ENCODE measurements around the gene TRMT61A. TPM values are rescaled to one million over a fixed set of nuclear protein-coding genes. Genes with fewer than 3 reads are reported as not detected.

TRMT61A gene
- total and polyA plus RNA-seq, 2 donors from 2014 or later = 11.9 to 16.0 TPM

DNA sequence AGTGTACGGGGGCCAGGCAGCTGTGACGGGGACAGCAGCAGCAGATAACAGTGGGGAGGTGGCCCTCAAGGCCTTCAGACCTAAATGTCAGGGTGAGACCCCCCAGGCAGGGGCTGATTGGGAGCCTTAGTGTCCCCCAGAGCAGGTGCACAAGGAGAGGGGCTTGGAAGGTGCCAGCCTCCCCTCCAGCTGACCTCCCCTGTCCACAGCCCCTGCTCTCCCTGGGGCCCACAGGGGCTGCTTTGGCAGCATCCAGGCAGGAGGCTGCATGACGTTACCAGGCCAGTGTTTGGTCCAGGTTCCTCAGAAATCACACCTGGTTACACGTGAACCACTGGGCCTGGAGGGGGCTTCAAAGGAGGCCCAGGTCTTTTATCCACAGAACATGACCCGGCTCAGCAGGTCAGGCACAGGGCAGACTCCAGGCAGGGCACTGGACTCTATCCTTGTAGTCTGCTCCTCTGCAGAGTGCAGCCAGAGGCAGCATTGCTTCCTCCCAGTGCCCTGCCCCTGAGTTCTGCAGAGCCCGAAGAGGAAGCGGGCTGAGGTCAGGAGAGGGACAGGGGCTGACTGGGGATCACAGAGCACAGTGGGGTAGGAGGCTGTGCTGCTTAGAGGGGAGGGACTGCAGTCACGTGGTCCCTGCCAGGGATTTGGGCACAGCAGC, 2.6 kb upstream of the TRMT61A start:
- DNase-seq (peak in 1 of 5 donors; percentile 46), FAIRE-seq (no peak)
- TF ChIP-seq, protein P1, sequence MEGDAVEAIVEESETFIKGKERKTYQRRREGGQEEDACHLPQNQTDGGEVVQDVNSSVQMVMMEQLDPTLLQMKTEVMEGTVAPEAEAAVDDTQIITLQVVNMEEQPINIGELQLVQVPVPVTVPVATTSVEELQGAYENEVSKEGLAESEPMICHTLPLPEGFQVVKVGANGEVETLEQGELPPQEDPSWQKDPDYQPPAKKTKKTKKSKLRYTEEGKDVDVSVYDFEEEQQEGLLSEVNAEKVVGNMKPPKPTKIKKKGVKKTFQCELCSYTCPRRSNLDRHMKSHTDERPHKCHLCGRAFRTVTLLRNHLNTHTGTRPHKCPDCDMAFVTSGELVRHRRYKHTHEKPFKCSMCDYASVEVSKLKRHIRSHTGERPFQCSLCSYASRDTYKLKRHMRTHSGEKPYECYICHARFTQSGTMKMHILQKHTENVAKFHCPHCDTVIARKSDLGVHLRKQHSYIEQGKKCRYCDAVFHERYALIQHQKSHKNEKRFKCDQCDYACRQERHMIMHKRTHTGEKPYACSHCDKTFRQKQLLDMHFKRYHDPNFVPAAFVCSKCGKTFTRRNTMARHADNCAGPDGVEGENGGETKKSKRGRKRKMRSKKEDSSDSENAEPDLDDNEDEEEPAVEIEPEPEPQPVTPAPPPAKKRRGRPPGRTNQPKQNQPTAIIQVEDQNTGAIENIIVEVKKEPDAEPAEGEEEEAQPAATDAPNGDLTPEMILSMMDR (IDR thresholded peaks at IDR 0.05; ENCODE audit: borderline replicate concordance, extremely low read depth, insufficient read depth) = no peak
- no peak overlapping the region for H3K4me3 ChIP-seq (ENCODE audit: low read length in 3 of 3)
- no peaks in the 10 kb centered on the region for H3K27me3 ChIP-seq (ENCODE audit: control insufficient read depth, insufficient read depth, low read length)
- H3K9ac ChIP-seq (ENCODE audit: low read length in 3 of 3) = peak overlapping the region in 1 of 3 donors; percentile 22
- intact Hi-C loops (cut with DNase I) = no loop called here
- H3K36me3 ChIP-seq (ENCODE audit: control insufficient read depth in 2 of 3, insufficient read depth in 3 of 3, low read length in 3 of 3) = no peaks in the 10 kb centered on the region
- H3K9me3 ChIP-seq (ENCODE audit: control insufficient read depth in 2 of 3, insufficient read depth in 1 of 3, low read length in 3 of 3) = no peaks in the 10 kb centered on the region
- H3K4me1 ChIP-seq (ENCODE audit: control insufficient read depth in 2 of 3, insufficient read depth in 2 of 3, low read depth in 1 of 3, low read length in 3 of 3) = peaks cover 0 to 44% (median 38%) of the 10 kb centered on the region in 3 donors
- H3K27ac ChIP-seq (ENCODE audit: low read depth in 2 of 2, low read length in 2 of 2) = peak overlapping the region; percentile 45 to 81

DNA sequence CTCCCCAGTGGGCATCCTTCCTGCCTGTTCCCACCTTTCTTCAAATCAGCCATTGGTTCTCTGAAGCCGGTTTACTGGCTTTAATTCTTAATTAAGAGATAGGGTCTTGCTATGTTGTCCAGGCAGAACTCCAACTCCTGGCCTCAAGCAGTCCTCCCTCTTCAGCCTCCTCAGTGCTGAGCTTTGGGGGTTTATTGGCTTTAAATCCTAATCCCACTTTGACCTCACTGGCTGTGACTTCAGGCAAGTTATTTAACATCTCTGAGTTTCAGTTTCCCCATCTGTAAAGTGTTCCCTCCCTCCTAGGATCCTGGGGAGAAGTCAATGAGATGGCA, 2.1 kb upstream of the TRMT61A start:
- TF ChIP-seq, protein P1 (IDR thresholded peaks at IDR 0.05; ENCODE audit: borderline replicate concordance, extremely low read depth, insufficient read depth) = no peak
- no peaks in the 10 kb centered on the region for H3K36me3 ChIP-seq (ENCODE audit: control insufficient read depth in 2 of 3, insufficient read depth in 3 of 3, low read length in 3 of 3)
- H3K27me3 ChIP-seq (ENCODE audit: control insufficient read depth, insufficient read depth, low read length) = no peaks in the 10 kb centered on the region
- peak overlapping the region; percentile 45 to 95 for H3K27ac ChIP-seq (ENCODE audit: low read depth in 2 of 2, low read length in 2 of 2)
- no peaks in the 10 kb centered on the region for H3K9me3 ChIP-seq (ENCODE audit: control insufficient read depth in 2 of 3, insufficient read depth in 1 of 3, low read length in 3 of 3)
- no peak overlapping the region for H3K4me3 ChIP-seq (ENCODE audit: low read length in 3 of 3)
- intact Hi-C loops (cut with DNase I) = no loop called here
- FAIRE-seq (no peak), DNase-seq (no peak)
- H3K9ac ChIP-seq (ENCODE audit: low read length in 3 of 3) = no peak overlapping the region
- peaks cover 0 to 44% (median 38%) of the 10 kb centered on the region in 3 donors for H3K4me1 ChIP-seq (ENCODE audit: control insufficient read depth in 2 of 3, insufficient read depth in 2 of 3, low read depth in 1 of 3, low read length in 3 of 3)

GRCh38 chr14:103527408-103528145, 1.4 kb upstream of the TRMT61A start:
- TF ChIP-seq, protein P1 (IDR thresholded peaks at IDR 0.05; ENCODE audit: borderline replicate concordance, extremely low read depth, insufficient read depth) = no peak
- FAIRE-seq (no peak), DNase-seq (peak in 1 of 5 donors; percentile 76)
- H3K27me3 ChIP-seq (ENCODE audit: control insufficient read depth, insufficient read depth, low read length) = no peaks in the 10 kb centered on the region
- H3K36me3 ChIP-seq (ENCODE audit: control insufficient read depth in 2 of 3, insufficient read depth in 3 of 3, low read length in 3 of 3) = no peaks in the 10 kb centered on the region
- peaks cover 0 to 44% (median 38%) of the 10 kb centered on the region in 3 donors for H3K4me1 ChIP-seq (ENCODE audit: control insufficient read depth in 2 of 3, insufficient read depth in 2 of 3, low read depth in 1 of 3, low read length in 3 of 3)
- peak overlapping the region in 1 of 3 donors; percentile 81 for H3K4me3 ChIP-seq (ENCODE audit: low read length in 3 of 3)
- peak overlapping the region in 1 of 3 donors; percentile 84 for H3K9ac ChIP-seq (ENCODE audit: low read length in 3 of 3)
- peak overlapping the region; percentile 95 to 96 for H3K27ac ChIP-seq (ENCODE audit: low read depth in 2 of 2, low read length in 2 of 2)
- no peaks in the 10 kb centered on the region for H3K9me3 ChIP-seq (ENCODE audit: control insufficient read depth in 2 of 3, insufficient read depth in 1 of 3, low read length in 3 of 3)
- intact Hi-C loops (cut with DNase I) = no loop called here

All from kidney (tissue), 14 donors.